SK-N-SH treated with all-trans-retinoic acid at 6 μM for 48 hours (cell line): ENCODE measurements around the gene PHOSPHO1.

Experiments used
- ATAC-seq: fragments of 200-7000 bp; cut with Tn5 transposase; 3 replicates; pipeline ENCODE4 v1.9.1; 2020; ENCODE audit warnings: mild to moderate bottlenecking, moderate library complexity
- ARNTL ChIP-seq: fragments of 450-650 bp; formaldehyde crosslinking; IDR thresholded peaks from 2 replicates; pipeline ENCODE4 v1.5.0; 2020; ENCODE audit warnings: low read depth, mild to moderate bottlenecking, moderate library complexity, borderline replicate concordance
- BACH2 ChIP-seq: fragments of 250-450 bp; sonication (Bioruptor Pico); IDR thresholded peaks from 2 replicates; pipeline ENCODE4 v1.9.0; 2021; ENCODE audit warnings: mild to moderate bottlenecking, borderline replicate concordance
- CSDC2 ChIP-seq: fragments of 250-450 bp; sonication (Bioruptor Pico); IDR thresholded peaks from 2 replicates; pipeline ENCODE4 v1.5.0; 2020; ENCODE audit warnings: mild to moderate bottlenecking, moderate library complexity
- ESRRG ChIP-seq: fragments of 250-450 bp; sonication (Bioruptor Pico); IDR thresholded peaks from 2 replicates; pipeline ENCODE4 v1.6.1; 2021; ENCODE audit warnings: mild to moderate bottlenecking
- GLIS3 ChIP-seq: fragments of 250-450 bp; sonication (Bioruptor Pico); IDR thresholded peaks from 2 replicates; pipeline ENCODE4 v1.5.0; 2020; ENCODE audit warnings: mild to moderate bottlenecking, moderate library complexity
- OSR1 ChIP-seq: fragments of 250-450 bp; sonication (Bioruptor Pico); IDR thresholded peaks from 2 replicates; pipeline ENCODE4 v1.8.0; 2022; ENCODE audit warnings: moderate library complexity, mild to moderate bottlenecking, inconsistent platforms
- PPARA ChIP-seq: fragments of 250-450 bp; sonication (Bioruptor Pico); IDR thresholded peaks from 2 replicates; pipeline ENCODE4 v1.5.0; 2020; ENCODE audit warnings: mild to moderate bottlenecking, borderline replicate concordance
- RARB ChIP-seq: fragments of 250-450 bp; sonication (Bioruptor Pico); IDR thresholded peaks from 2 replicates; pipeline ENCODE4 v1.8.0; 2021; ENCODE audit warnings: mild to moderate bottlenecking, moderate library complexity
- SNAI2 ChIP-seq: fragments of 250-450 bp; sonication (Bioruptor Pico); IDR thresholded peaks from 2 replicates; pipeline ENCODE4 v1.5.0; 2020; ENCODE audit warnings: mild to moderate bottlenecking, moderate library complexity
- TCF4 ChIP-seq: fragments of 250-450 bp; sonication (Bioruptor Pico); IDR thresholded peaks from 2 replicates; pipeline ENCODE4 v1.8.0; 2021; ENCODE audit warnings: mild to moderate bottlenecking, moderate library complexity, borderline replicate concordance
- TOX ChIP-seq: fragments of 250-450 bp; sonication (Bioruptor Pico); IDR thresholded peaks from 2 replicates; pipeline ENCODE4 v1.8.0; 2021; ENCODE audit warnings: mild to moderate bottlenecking, moderate library complexity, borderline replicate concordance
- ZFP3 ChIP-seq: fragments of 250-450 bp; sonication (Bioruptor Pico); IDR thresholded peaks from 2 replicates; pipeline ENCODE4 v1.5.0; 2020; ENCODE audit warnings: mild to moderate bottlenecking, moderate library complexity
- ZFP30 ChIP-seq: fragments of 450-650 bp; formaldehyde crosslinking; IDR thresholded peaks from 2 replicates; pipeline ENCODE4 v1.5.0; 2022; ENCODE audit warnings: mild to moderate bottlenecking, moderate library complexity
- ZNF565 ChIP-seq: fragments of 450-650 bp; formaldehyde crosslinking; conservative IDR thresholded peaks from 2 replicates; pipeline ENCODE4 v1.5.0; 2020; ENCODE audit warnings: low read depth, mild to moderate bottlenecking, moderate library complexity
- ZNF70 ChIP-seq: fragments of 450-650 bp; formaldehyde crosslinking; IDR thresholded peaks from 2 replicates; pipeline ENCODE4 v1.5.0; 2020; ENCODE audit warnings: mild to moderate bottlenecking, moderate library complexity
- ZNF8 ChIP-seq: fragments of 450-650 bp; formaldehyde crosslinking; IDR thresholded peaks from 2 replicates; pipeline ENCODE4 v1.5.0; 2020; ENCODE audit warnings: mild to moderate bottlenecking, moderate library complexity
- TF ChIP-seq, protein P1 (sequence below): fragments of 250-450 bp; sonication (Bioruptor Pico); IDR thresholded peaks from 2 replicates; pipeline ENCODE4 v1.5.1; 2020; ENCODE audit warnings: low read depth, mild to moderate bottlenecking, moderate library complexity
- TF ChIP-seq, protein P2 (sequence below): fragments of 250-450 bp; sonication (Bioruptor Pico); IDR thresholded peaks from 2 replicates; pipeline ENCODE4 v1.8.0; 2021; ENCODE audit warnings: low read depth, mild to moderate bottlenecking, moderate library complexity, borderline replicate concordance
- TF ChIP-seq, protein P3 (sequence below): fragments of 250-450 bp; sonication (Bioruptor Pico); IDR thresholded peaks from 2 replicates; pipeline ENCODE4 v1.8.0; 2020; ENCODE audit warnings: mild to moderate bottlenecking, moderate library complexity, borderline replicate concordance
- TF ChIP-seq, protein P4 (sequence below): fragments of 250-450 bp; sonication (Bioruptor Pico); IDR thresholded peaks from 2 replicates; pipeline ENCODE4 v1.5.0; 2020; ENCODE audit warnings: mild to moderate bottlenecking, moderate library complexity
- TF ChIP-seq, protein P5 (sequence below): fragments of 250-450 bp; sonication (Bioruptor Pico); IDR thresholded peaks from 2 replicates; pipeline ENCODE4 v1.5.1; 2021; ENCODE audit warnings: mild to moderate bottlenecking, moderate library complexity

Gene PHOSPHO1

DNA sequence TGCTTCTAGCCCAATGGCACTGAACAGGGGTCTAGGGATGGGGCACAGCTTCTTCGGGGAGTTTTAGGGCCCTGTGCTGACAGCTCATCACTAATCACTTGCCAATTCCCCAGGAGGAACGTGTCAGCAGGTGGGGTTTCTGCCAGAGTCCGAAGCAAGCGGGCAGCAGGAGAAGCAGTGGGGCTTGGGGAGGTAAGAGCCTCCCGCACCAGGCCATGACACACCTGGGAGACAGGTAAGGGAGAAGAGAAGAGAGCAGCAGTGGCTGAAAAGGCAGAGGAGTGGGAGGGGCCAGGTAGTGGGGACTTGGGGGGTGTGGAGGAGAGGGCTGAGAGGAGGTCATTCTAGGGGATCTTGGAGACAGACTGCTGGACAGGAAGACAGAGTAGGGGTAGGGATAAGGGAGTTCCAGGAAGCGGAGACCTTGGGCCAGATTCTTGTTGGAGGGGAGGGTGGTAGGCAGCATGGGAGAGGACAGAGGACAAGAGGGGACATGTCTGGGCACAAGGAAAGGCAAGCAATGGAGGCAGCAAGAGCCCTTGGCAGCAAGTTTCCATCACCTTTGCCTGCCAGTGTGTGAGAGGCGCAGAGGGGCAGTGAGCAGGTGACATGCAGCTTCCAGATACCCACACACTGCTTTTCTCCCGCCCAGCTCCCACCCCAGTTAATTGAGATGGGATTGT is 4.9 kb downstream of the PHOSPHO1 start:
- TF ChIP-seq ZFP3 (CRISPR knock-in tag) (no peak), RARB (no peak), TOX (no peak), ZNF70 (CRISPR knock-in tag) (no peak), ESRRG (CRISPR knock-in tag) (no peak), ZNF8 (CRISPR knock-in tag) (no peak), GLIS3 (CRISPR knock-in tag) (no peak), ZFP30 (no peak), ZNF565 (CRISPR knock-in tag) (no peak), ARNTL (CRISPR knock-in tag) (no peak), SNAI2 (CRISPR knock-in tag) (no peak), PPARA (CRISPR knock-in tag) (no peak)
- TF ChIP-seq, protein P1, sequence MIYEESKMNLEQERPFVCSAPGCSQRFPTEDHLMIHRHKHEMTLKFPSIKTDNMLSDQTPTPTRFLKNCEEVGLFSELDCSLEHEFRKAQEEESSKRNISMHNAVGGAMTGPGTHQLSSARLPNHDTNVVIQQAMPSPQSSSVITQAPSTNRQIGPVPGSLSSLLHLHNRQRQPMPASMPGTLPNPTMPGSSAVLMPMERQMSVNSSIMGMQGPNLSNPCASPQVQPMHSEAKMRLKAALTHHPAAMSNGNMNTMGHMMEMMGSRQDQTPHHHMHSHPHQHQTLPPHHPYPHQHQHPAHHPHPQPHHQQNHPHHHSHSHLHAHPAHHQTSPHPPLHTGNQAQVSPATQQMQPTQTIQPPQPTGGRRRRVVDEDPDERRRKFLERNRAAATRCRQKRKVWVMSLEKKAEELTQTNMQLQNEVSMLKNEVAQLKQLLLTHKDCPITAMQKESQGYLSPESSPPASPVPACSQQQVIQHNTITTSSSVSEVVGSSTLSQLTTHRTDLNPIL: no peak
- TF ChIP-seq, protein P2, sequence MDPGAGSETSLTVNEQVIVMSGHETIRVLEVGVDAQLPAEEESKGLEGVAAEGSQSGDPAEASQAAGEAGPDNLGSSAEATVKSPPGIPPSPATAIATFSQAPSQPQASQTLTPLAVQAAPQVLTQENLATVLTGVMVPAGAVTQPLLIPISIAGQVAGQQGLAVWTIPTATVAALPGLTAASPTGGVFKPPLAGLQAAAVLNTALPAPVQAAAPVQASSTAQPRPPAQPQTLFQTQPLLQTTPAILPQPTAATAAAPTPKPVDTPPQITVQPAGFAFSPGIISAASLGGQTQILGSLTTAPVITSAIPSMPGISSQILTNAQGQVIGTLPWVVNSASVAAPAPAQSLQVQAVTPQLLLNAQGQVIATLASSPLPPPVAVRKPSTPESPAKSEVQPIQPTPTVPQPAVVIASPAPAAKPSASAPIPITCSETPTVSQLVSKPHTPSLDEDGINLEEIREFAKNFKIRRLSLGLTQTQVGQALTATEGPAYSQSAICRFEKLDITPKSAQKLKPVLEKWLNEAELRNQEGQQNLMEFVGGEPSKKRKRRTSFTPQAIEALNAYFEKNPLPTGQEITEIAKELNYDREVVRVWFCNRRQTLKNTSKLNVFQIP (CRISPR knock-in tag): no peak
- TF ChIP-seq, protein P3, sequence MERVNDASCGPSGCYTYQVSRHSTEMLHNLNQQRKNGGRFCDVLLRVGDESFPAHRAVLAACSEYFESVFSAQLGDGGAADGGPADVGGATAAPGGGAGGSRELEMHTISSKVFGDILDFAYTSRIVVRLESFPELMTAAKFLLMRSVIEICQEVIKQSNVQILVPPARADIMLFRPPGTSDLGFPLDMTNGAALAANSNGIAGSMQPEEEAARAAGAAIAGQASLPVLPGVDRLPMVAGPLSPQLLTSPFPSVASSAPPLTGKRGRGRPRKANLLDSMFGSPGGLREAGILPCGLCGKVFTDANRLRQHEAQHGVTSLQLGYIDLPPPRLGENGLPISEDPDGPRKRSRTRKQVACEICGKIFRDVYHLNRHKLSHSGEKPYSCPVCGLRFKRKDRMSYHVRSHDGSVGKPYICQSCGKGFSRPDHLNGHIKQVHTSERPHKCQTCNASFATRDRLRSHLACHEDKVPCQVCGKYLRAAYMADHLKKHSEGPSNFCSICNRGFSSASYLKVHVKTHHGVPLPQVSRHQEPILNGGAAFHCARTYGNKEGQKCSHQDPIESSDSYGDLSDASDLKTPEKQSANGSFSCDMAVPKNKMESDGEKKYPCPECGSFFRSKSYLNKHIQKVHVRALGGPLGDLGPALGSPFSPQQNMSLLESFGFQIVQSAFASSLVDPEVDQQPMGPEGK (CRISPR knock-in tag): no peak
- ATAC-seq: no peak

DNA sequence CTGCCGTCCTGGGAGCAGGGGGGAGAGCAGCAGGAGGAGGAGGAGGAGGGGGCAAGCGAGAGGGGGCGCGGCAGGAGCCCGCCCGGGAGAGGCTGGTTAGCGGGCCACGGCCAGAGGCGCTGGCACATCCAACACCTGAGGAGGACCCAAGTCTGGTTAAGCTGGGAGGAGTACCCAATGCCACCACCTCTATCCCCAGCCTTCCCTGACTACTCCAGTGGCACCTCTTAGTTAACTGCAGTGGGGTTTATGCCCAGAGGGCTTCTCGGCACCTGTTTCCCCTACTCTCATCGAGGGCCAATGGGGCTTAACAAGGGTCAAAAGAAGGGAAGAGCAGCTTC is 5.6 kb downstream of the PHOSPHO1 start:
- ATAC-seq: no peak
- TF ChIP-seq ZFP3 (CRISPR knock-in tag) (no peak), BACH2 (CRISPR knock-in tag) (no peak), TOX (no peak), RARB (no peak), TCF4 (CRISPR knock-in tag) (no peak), CSDC2 (CRISPR knock-in tag) (no peak), OSR1 (CRISPR knock-in tag) (no peak), ARNTL (CRISPR knock-in tag) (no peak), ZFP30 (no peak), GLIS3 (CRISPR knock-in tag) (no peak)
- TF ChIP-seq, protein P4, sequence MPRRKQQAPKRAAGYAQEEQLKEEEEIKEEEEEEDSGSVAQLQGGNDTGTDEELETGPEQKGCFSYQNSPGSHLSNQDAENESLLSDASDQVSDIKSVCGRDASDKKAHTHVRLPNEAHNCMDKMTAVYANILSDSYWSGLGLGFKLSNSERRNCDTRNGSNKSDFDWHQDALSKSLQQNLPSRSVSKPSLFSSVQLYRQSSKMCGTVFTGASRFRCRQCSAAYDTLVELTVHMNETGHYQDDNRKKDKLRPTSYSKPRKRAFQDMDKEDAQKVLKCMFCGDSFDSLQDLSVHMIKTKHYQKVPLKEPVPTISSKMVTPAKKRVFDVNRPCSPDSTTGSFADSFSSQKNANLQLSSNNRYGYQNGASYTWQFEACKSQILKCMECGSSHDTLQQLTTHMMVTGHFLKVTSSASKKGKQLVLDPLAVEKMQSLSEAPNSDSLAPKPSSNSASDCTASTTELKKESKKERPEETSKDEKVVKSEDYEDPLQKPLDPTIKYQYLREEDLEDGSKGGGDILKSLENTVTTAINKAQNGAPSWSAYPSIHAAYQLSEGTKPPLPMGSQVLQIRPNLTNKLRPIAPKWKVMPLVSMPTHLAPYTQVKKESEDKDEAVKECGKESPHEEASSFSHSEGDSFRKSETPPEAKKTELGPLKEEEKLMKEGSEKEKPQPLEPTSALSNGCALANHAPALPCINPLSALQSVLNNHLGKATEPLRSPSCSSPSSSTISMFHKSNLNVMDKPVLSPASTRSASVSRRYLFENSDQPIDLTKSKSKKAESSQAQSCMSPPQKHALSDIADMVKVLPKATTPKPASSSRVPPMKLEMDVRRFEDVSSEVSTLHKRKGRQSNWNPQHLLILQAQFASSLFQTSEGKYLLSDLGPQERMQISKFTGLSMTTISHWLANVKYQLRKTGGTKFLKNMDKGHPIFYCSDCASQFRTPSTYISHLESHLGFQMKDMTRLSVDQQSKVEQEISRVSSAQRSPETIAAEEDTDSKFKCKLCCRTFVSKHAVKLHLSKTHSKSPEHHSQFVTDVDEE (CRISPR knock-in tag): no peak
- TF ChIP-seq, protein P2 (CRISPR knock-in tag): no peak
- TF ChIP-seq, protein P3 (CRISPR knock-in tag): no peak
- TF ChIP-seq, protein P1: no peak
- TF ChIP-seq, protein P5, sequence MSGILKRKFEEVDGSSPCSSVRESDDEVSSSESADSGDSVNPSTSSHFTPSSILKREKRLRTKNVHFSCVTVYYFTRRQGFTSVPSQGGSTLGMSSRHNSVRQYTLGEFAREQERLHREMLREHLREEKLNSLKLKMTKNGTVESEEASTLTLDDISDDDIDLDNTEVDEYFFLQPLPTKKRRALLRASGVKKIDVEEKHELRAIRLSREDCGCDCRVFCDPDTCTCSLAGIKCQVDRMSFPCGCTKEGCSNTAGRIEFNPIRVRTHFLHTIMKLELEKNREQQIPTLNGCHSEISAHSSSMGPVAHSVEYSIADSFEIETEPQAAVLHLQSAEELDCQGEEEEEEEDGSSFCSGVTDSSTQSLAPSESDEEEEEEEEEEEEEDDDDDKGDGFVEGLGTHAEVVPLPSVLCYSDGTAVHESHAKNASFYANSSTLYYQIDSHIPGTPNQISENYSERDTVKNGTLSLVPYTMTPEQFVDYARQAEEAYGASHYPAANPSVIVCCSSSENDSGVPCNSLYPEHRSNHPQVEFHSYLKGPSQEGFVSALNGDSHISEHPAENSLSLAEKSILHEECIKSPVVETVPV (CRISPR knock-in tag): no peak
